Activated gamma-delta T cell (primary cell): ENCODE measurements around the gene AMDHD2.

Experiments used
- DNase-seq: peaks from one replicate; lab custom pipeline; 2025; lab: John Stamatoyannopoulos, UW

AMDHD2 gene

DNA sequence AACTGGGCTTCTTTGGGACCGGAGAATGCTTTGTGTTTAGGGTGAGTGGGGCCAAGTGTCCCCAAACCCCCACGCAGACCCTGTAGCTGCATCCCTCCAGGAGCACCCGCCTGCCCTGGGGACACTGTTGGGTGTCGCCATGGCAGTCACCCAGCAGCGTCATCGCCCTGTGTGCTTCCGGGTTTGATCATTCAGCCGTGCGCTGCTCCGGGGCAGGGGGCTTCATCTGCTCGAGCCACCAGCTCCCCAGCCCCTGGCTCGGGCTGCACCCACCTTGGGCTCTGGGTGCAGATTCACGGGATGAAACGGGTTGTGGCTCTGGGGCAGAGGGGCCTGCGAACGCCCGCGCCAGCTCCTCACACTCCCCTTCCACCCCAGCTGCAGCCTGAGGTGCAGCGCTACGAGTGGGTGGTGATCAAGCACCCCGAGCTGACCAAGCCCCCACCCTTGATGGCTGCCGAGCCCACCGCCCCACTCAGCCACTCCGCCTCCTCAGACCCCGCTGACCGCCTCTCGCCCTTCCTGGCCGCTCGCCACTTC is 20.2 kb upstream of the AMDHD2 start:
- no peak for DNase-seq

DNA sequence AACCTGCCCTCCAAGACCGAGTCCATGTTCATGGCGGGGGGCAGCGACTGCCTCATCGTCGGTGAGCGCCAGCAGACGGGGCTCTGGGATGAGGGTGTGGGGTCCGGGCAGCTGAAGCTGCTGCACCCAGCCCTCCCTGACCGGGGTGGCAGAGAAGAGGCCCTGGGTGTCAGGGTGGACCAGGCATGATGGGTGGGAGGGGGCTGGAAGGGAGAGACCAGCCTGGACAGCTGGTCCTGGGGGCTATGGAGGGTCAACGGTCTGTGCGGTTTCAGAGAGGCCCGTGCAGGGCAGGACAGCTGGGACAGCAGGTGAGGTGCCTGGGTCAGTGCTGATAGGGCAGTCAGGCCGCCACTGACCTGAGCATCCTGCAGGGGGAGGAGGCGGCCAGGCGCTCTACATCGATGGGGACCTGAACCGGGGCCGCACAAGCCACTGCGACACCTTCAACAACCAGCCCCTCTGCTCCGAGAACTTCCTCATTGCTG is 19.7 kb upstream of the AMDHD2 start:
- no peak for DNase-seq

DNA sequence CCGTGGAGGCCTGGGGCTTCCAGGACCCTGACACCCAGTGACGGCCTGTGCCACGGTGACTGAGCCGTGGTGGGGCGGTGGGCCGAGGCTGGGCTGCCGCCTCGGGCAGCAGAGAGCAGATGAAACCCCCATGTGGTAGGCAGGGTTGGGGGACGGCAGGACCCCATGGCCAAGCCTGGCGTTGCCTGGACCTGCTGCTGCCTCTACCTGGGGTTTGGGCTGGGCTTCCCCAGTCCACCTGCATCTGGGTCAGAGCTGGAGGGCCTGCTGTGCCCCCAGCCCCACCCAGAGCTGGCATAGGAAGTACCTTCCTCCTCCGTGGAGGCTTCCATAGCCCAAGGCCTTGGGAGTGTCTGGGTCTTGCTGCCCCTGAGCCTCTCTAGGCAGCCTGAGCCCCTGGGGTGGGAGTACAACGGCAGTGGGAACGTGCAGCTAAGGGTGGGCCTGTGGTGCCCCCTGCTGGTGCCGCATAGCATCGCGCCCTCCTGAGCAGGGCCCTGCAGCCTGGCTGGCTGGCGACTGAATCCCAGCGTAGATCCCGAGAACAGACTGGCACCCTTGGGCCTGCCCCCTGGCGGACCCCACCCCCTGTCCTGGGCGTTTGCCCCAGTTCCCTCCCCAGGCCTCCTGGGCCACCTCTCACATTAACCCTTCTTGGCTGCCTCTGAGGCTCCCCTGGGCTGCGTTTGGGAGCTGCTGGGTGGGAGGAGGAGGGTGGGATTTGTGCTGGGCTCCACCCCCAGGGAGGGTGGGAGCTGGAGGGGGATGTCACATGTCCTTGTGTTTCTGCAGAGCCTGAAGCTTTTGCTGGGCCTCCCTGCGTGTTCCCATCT is 19.0 kb upstream of the AMDHD2 start:
- DNase-seq, result peak; percentile 52

DNA sequence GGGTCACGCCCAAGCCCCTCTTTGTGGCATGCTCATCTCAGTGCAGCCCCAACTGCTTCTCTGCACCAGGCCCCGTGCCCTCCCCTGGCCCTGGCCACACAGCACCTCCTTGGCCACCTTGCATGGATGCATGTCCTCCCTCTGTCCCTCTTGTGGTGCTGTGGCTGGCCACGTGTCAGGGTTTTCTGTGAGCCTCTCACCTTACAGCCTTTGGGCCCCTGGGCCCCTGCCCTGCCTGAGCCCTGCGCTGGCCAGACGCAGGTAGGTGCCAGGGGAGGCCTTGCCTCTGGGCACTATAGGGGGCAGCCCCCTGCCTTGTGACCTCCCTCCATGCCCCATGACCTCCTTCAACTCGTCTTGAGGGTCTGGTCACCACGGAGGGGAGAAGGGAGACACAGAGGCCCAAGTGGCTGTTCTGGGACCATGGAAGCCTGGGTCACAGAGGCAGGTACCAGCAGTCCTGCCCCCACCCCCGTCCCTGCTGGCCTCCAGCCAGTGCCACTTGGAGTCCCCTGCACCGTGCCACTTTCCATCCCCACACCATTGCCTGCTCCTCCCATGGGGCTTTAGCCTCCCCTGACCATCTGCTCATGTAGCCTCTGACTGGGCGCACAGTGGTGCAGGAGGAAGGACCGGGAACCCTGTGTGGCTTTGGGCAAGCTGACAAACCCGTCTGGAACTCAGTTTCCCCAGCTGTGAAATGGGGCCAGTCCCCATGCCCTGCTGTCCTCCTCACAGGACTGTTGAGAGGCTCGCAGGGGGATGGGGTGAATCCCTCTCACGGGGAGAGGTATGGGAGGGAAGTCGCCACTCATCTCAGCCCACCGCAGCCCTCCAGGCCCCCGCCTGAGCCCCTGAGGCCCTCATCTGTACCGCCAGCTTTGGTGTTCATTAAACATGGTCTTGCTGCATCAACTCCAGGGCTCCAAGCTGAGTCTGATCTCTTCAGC is 17.9 kb upstream of the AMDHD2 start:
- no peak for DNase-seq

DNA sequence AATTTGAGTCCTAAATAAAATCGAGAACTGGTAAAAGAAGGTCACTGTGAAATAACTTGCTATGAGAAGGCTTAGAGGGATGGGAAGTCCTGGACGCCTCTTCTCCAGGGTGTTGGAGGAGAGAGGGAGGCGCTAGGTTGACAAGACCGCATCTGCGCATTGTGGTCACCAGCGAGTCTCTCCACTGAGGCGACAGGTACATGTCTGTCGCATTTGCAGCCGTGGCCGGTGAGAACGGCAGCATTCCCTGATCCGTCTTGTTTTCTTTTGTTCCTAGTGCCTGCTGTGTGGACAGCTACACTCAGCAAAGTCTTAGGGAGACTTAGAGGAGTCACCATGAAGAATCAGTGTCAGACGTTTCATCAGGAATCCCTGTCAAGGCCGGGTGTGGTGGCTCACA is 14.5 kb upstream of the AMDHD2 start:
- DNase-seq, result no peak

DNA sequence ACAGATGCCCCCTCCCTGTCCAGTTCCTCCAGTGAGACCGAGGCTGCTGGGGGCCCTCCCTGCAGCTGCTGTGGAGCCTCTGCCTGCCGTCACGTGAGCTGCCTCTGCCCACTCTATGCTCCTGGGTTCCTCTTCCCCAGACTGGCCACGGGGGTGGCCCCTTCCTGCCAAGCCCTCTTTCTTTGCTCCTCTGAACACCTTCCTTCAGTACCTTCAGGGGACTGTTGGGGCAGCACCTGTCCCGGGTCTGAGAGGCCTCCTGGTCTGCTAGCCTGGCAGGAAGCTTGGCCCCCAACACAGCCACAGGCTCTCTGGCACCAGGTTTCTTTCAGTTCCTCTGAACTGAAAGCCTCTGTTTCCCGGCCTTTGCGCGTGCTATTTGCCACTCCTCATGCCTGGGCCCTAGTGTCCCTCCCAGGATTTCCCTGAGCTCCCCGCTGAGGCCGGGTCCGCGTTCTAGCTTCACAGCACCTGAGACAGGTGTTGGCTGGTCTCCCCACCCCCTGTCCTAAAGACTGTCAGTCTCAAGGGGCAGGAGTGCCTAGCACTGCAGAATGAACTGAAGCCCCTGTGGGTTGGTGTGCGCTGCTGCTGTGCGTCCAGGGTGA is 13.0 kb upstream of the AMDHD2 start:
- DNase-seq, result no peak

DNA sequence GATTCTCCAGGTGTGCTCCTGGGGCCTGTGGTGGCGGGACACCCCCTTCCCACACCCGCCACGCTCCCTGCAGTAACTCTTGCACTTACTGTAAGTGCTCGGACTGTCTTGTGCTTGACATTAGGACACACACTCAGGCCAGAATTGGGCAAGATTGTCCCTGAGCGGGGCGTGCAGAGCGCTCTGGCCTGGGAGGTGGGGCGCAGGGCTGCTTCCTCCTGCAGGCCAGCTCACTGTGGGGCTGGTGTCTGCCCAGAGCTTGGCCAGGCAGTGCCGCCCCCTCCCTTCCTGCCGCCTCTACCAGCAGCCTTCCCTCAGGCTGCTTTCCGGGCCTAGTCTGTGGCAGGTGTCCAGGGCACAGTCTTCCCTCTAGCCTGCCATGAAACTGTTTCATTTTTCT is 12.5 kb upstream of the AMDHD2 start:
- no peak for DNase-seq

DNA sequence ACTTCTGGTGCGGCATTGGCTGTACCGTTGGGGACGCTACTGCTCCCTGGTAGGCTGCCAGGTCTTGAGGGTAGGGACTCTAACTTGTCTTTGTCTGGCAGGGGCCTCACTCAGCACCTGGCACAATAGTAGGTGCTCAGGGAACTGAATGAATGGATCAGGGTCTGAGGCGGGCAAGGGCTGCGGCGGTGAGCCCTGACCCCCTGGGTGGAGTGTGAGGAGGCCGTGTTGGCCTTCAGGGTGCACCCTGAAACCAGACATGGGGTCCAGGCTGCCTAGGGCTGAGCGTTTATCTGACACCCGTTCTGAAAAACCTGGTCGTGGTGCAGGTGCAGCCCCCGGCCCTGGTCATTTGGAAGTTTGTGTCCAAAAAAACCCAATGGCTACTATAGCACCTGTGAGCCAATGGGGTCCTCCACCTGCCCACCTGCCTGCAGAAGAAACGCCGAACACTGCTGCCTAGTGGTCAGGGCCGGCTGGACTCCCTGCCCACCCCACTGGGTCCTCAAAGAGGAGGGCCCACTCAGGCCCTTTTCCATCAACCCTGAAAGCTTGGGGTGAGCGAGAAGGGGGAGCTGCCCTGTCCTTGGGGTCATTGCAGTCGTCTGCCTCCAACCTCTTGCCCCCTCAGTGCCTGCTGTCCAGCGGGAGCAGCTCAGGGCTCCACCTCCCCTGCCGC is 11.3 kb upstream of the AMDHD2 start:
- DNase-seq, result no peak

DNA sequence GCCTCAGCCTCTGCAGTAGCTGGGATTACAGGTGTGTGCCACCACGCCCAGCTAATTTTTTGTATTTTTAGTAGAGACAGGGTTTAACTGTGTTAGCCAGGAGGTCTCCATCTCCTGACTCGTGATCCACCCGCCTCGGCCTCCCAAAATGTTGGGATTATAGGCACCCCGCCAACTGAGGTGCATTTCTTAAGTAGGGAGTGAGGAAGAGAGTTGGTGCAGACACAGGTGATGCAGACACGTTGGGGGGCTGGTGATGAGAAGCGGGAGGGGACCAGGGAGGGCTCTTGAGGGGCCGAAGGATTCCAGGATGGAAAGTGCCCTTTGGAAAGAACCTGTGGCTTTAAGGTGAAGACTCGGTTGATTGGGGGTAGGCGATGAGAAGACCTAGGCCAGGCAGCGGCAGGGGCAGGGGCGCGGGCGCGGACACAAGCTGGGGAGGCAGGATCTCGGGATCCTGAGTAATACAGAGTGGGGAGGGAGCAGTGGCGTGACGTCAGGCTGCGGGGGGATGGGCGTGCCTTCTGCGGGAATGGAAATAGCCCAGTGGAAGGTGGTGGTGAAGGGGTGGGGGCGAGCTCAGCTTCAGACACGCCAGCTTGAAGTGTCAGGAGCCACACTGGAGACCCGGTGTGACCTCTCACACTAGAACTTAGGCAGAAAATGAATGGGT is 8.9 kb upstream of the AMDHD2 start:
- no peak for DNase-seq

DNA sequence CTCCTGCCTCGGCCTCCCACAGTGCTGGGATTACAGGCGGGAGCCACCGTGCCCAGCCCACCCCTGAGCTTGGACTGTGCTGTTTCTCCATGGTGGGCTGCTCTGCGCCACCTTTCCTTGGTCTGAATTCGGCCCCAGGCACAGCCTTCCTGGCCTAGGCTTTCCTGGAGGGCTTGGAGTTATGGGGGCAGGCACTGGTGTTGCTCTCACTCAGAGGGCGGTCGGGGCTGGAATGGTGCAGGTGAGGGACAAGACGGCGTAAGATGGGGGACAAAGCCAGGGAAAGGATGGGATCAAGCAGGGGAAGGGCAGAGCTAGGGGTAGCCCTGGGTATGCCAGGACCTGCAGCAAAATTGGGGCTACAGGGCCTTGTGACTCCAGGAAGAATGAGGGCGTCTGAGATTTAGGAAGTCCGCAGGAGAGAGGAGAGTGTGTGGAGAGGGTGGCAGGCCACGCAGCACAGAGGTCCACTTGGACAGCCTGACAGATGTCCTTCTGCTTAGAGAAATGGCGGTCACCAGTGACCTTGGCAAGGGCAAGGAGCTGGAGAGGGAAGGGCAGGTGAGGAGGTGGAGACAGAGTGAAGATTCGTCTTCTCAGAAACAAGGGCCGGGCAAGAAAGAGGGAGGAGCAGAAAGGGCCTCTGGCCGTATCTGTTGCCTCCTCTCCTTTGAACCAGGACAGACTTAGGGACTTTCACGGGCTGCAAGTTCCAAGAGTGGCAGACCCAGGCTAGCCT is 8.0 kb upstream of the AMDHD2 start:
- DNase-seq, result no peak

DNA sequence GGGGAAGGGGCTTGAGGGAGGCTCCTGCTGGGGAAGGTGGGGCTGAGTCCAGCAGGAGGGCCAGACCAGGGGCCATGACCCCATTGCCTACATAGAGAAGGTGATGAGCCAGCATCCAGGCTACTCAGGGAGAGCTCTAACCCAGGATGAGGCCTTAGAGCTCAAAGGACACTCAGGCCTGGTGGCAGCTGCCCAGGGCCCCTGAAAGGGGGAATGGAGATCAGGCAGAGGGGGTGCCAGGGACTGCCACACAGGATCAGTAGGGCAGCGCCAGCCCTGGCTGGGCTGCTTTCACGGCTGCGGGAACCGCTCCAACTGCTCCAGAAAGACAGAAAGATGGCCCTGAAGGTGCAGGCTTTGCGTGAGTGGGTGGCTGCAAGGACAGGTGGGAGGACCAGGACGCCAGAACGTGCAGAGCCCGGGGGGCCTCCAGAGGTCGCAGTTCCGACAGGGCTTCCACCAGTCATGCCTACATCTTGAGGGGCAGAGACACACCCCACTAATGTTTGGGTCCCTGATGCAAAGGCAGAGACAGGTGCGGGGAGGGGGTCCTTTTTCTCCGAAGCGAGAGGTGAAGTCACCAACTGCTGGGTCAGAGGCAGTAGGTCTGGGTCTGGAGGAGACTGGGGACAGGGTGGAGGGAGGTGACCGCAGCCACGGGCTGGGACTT is 7.3 kb upstream of the AMDHD2 start:
- DNase-seq, result no peak

DNA sequence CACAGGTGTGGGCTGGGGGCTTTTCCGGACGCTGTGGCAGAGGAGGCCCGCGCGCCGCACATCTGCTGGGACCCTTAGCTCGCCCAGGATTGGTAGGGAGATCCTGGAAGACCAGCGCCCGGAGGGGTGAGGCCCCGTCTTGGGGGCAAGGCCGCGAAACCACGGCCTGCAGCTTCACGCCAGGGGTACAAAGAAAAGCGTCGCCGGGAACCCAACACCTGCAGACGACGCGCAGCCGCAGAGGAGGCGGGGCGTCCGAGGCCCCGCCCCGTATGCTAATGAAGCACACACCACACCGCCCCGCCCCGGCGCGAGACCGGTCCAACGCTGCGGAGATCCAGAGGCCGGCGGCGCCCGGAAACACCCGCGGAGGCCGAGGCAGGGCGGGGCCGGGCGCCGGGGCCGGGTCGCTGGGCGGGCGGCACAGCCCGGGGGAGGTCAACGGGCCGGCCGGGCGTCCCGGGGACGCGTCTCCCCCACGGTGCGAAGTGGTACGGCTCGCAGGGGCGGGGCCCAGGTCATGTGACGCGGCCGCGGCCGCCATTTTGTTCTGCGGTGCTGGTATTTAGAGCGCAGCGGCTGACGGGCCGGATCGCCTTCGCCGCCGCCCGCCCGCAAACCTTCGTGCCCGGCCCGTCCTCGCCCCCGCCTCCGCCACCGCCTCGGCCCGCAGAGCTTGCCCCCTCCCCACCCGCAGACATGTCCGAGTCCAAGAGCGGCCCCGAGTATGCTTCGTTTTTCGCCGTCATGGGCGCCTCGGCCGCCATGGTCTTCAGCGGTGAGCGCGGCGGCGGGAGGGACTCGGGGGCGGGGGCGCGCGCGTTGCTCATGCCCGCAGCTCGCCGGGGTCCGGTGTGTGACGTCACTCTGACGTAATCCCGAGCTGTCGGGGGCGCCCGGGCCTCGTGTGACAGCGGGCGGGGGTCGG is 6.5 kb upstream of the AMDHD2 start, which contains the start of gene ATP6V0C:
Gene ATP6V0C, plus strand, starts transcription at position 548 of the 928 bp plus-strand sequence. Its CDS starts 152 bp downstream, at position 700.
- DNase-seq, result peak; percentile 90

DNA sequence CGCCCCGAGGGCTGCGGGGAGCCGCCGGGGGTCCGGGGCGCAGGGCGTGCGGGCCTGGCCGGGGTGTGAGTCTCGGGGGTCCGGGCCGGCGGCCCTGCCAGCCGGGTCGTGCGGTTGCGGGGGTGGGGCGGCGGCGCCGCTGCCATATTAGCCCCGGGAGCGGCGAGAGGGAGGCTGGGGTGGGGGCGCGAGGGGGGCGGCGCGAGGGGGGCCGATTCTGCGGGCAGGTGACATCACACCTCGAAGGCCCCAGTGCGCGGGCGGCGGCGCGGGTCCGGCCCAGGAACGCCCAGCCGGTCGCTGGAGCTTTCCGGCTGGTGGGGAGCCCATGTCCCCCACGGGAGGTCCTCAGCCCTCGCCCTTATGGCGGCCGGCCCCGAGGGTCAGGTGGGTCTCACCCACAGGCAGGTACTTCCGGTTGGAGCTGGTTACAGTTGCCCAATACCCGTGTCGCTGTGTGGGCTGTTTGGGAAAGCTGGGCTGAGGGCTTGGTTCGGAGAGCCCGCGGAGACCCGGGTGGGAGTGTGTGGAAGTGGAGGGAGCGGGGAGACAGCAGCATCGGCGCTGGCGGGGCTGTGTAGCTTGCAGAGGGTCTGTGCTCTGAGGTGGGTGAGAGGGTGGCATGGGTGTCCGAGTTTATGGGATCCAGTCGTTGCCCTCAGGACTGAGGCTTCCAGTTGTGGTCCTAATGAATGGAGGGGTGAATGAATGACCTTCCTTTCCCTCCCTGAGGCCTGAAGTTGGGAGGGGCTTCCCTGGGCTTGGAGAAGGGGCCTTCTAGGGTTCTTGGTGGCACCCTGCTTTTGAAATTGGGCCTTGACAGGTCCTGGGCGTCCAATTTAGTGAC is 5.6 kb upstream of the AMDHD2 start:
- peak; percentile 64 for DNase-seq

DNA sequence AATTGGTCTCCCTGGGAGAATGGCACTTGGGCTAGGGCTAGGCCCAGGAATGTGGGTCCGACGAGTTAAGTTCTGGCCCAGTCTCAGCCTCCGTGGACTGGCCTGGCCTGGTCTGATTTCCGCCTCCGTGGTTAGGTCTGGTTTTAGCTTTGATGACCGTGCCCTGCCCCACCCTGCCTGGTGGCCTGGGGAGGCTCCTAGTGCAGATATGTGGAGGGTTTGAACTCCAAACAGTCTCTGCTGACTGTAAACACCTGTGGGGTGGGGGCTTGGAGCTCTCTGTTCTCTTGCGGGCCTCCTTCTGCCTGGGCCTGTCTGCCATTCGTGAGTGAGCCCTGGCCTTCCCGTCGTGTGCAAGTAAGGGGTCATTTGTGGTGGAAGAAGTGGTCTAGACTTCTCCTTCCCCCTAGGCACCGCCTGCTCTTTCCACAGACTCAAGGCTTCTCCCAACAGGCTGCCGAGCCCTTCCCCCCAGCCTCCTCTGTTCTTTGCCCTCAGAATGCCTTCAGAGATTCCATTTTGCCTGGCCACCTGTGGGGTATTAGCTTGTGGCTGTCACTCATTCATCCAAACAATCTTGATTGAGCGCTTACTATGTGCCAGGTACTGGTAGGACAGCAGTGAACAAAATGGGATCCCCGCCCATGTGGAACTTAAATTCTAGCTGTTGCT is 4.9 kb upstream of the AMDHD2 start:
- DNase-seq, result no peak

DNA sequence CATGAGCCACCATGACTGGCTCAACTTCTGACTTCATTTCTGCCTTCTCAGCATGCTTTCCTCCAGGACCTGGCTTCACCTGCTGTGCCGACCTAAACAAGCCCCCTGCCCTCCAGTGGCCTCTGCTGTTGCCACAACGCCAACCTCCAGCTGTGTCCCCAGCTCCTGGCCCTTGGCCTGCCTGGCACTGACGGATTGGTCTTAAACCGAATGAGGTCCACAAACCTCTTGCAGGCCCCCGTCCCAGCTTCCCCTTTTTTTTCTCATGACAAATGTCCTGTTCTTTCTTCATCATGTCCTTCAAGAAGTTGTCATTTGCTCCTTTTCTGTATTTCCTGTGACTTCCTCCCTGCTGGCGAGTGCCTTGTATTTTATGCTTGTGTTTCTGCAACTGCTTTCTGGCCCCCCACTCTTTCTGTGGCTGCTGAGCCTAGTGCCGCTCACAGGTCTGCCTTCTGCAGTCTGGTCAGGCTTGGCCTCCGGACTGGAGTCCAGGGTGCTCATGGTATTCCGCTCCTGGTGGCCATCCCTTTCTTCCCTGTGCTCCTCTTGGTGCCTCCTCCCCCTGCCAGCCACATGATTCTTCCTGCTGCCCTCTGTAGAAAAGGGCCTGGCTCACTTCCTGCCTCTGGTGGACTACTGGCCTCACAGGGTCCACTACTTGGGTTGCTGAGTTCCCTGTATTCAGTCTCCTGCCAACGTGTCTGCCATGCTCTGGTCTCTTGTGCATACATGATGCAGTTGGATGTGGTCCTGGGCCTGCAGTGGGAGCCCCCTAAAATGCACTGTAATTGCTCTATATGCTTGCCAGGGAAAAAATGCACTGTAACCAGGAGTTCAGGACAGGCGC is 3.6 kb upstream of the AMDHD2 start:
- no peak for DNase-seq
